RWPE2 (cell line): Measurements from ENCODE around the gene CAMK1D.

ENCODE experiments used
- ATAC-seq: fragments of 200-7000 bp; cut with Tn5 transposase; 3 replicates; pipeline ENCODE4 v1.9.1; 2021; ENCODE audit warnings: low read depth
- DNase-seq: peaks from one replicate; pipeline ENCODE4 v3.0.0-alpha.2; 2020; ENCODE audit warnings: low spot score
- H3K27ac ChIP-seq: fragments of 450-650 bp; 2 replicates; pipeline ENCODE4 v1.5.1; 2017; ENCODE audit warnings: mild to moderate bottlenecking; ENCODE audit not compliant: poor library complexity, severe bottlenecking
- H3K27me3 ChIP-seq: fragments of 250-450 bp; sonication (Bioruptor Pico); 2 replicates; pipeline ENCODE4 v1.5.1; 2021; ENCODE audit warnings: mild to moderate bottlenecking, moderate library complexity; ENCODE audit not compliant: insufficient read depth, poor library complexity, severe bottlenecking
- H3K36me3 ChIP-seq: fragments of 250-450 bp; sonication (Bioruptor Pico); 2 replicates; pipeline ENCODE4 v1.5.1; 2020; ENCODE audit warnings: low read depth, mild to moderate bottlenecking, moderate library complexity
- H3K4me1 ChIP-seq: fragments of 250-450 bp; sonication (Bioruptor Pico); 2 replicates; pipeline ENCODE4 v1.5.1; 2021; ENCODE audit warnings: mild to moderate bottlenecking, moderate library complexity; ENCODE audit not compliant: insufficient read depth, poor library complexity, severe bottlenecking
- H3K4me3 ChIP-seq: fragments of 250-450 bp; sonication (Bioruptor Pico); 2 replicates; pipeline ENCODE4 v1.5.1; 2021; ENCODE audit warnings: mild to moderate bottlenecking, moderate library complexity; ENCODE audit not compliant: severe bottlenecking
- H3K9me3 ChIP-seq: fragments of 250-450 bp; sonication (Bioruptor Pico); 2 replicates; pipeline ENCODE4 v1.5.1; 2021; ENCODE audit warnings: mild to moderate bottlenecking, moderate library complexity; ENCODE audit not compliant: severe bottlenecking
- CTCF ChIP-seq: fragments of 450-650 bp; IDR thresholded peaks from one replicate; pipeline ENCODE4 v1.5.1; 2017; ENCODE audit warnings: mild to moderate bottlenecking, moderate library complexity; ENCODE audit not compliant: poor library complexity, severe bottlenecking

CAMK1D gene

GRCh38 chr10:12577610-12578009 is 228.3 kb downstream of the CAMK1D start:
- Histone ChIP-seq H3K4me3 (no peak overlapping the region), H3K27me3 (no peaks in the 10 kb centered on the region), H3K36me3 (no peaks in the 10 kb centered on the region), H3K4me1 (no peaks in the 10 kb centered on the region), H3K27ac (no peak overlapping the region), H3K9me3 (no peaks in the 10 kb centered on the region)
- ATAC-seq (no peak), DNase-seq (no peak)
- no peak for TF ChIP-seq CTCF

GRCh38 chr10:12579954-12580858 is 230.9 kb downstream of the CAMK1D start:
- H3K4me3 ChIP-seq: no peak overlapping the region
- no peak for TF ChIP-seq CTCF
- DNase-seq (no peak), ATAC-seq (no peak)
- H3K36me3 ChIP-seq: no peaks in the 10 kb centered on the region
- no peaks in the 10 kb centered on the region for H3K9me3 ChIP-seq
- H3K4me1 ChIP-seq: no peaks in the 10 kb centered on the region
- H3K27ac ChIP-seq: no peak overlapping the region
- H3K27me3 ChIP-seq: no peaks in the 10 kb centered on the region

- no peaks in the 10 kb centered on the region for H3K36me3 ChIP-seq
- no peaks in the 10 kb centered on the region for H3K27me3 ChIP-seq
- no peak for DNase-seq
- H3K9me3 ChIP-seq: no peaks in the 10 kb centered on the region
- no peak for TF ChIP-seq CTCF
- ATAC-seq: no peak
- peaks cover 24% of the 10 kb centered on the region for H3K4me1 ChIP-seq
- H3K27ac ChIP-seq: no peak overlapping the region
- no peak overlapping the region for H3K4me3 ChIP-seq
Measured at GRCh38 chr10:12583891-12584595, 234.7 kb downstream of the CAMK1D start.

- no peaks in the 10 kb centered on the region for H3K36me3 ChIP-seq
- H3K27ac ChIP-seq: no peak overlapping the region
- no peaks in the 10 kb centered on the region for H3K9me3 ChIP-seq
- no peak overlapping the region for H3K4me3 ChIP-seq
- ATAC-seq (peak; percentile 84), DNase-seq (no peak)
- no peaks in the 10 kb centered on the region for H3K27me3 ChIP-seq
- TF ChIP-seq CTCF: no peak
- H3K4me1 ChIP-seq: peaks cover 24% of the 10 kb centered on the region
Measured at GRCh38 chr10:12586741-12587140, 237.4 kb downstream of the CAMK1D start.
